AG20443 (cell line): ENCODE data around the gene B3GALT4.

ENCODE experiments used
- DNase-seq: peaks from one replicate; pipeline ENCODE4 v3.0.0; 2012; ENCODE audit warnings: low spot score, mixed read lengths

B3GALT4 gene

GRCh38 chr6:33292996-33293682 lies 16.2 kb downstream of the B3GALT4 start:
- no peak for DNase-seq

GRCh38 chr6:33294086-33294823 lies 17.3 kb downstream of the B3GALT4 start:
- no peak for DNase-seq

DNA sequence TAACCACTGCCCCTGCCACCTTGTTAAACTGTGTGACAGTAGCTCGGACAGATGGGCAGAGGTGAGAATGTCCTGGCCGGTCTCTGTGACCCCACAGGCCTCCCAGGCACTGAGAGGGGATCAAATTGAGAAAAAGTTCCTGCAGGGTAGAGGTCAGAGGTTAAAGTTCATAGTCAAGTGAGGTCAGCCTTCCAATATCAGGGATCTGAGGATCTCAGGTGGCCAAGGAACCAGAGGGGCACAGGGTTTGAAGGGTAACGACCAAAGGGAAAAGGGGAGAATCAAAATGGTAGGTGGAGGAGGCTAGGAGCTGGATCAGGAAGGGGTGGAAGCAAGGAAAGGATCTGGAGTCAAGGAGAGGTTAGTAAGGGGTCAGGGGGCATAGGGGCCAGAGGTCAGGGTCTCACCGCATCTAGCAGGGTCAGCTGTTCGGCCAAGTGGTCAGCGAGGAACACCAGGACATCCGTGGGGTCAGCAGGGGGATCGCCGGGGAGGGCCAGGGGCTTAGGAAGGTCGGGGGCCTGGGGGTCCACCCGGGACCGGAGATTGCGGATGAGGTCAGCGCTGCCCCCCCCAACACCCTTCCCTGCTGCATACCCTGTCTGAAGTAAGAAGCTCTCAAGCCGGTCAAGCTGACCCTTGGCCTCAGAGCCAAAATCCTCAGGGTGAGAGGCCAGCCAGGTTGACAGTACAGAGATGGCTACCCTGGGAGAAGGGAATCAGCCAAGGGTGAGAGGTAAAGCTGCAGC lies 18.9 kb downstream of the B3GALT4 start:
- DNase-seq, result no peak

- no peak for DNase-seq
Measured at GRCh38 chr6:33296797-33297405, 20.0 kb downstream of the B3GALT4 start.

- no peak for DNase-seq
Measured at GRCh38 chr6:33297406-33297955, 20.6 kb downstream of the B3GALT4 start.

DNA sequence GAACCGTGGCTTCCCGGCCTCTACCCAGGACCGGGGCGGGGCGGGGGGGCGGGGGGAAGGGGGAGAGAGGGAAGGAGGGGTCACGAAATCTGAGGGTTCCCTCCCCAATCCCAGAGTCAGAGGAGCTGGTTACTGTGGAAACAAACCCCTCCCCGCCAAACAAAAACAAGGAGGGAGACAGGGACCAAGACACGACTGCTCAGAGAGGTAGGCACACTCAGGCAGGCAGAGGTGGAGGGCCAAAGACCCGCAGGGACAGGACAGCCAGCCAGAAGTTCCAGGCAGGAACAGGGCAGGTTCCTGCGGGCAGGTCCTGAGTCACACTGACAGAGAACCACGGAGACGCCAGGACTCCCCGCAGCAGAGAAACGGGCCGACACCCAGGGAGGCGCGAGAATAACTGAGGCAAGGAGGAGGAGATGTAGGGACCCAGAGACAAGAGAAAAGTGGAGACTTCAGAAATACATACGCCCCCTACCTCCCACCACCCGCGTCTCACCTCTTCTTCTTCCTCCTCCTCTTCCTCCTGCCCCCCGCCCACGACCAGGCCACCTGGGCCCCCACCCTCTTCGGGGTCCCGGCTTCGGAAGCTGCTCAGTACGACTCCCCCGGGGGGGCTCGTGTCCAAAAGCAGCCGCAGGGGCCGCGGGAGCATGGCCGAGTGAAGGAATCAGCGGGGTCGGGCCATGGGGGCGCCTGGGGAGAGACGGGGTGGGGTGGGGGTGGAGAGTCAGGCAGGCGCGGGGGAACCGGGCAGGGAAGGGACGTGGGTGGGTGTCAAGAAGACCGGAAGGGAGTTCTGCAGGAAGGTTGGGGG lies 21.2 kb downstream of the B3GALT4 start:
- peak; percentile 92 for DNase-seq

DNA sequence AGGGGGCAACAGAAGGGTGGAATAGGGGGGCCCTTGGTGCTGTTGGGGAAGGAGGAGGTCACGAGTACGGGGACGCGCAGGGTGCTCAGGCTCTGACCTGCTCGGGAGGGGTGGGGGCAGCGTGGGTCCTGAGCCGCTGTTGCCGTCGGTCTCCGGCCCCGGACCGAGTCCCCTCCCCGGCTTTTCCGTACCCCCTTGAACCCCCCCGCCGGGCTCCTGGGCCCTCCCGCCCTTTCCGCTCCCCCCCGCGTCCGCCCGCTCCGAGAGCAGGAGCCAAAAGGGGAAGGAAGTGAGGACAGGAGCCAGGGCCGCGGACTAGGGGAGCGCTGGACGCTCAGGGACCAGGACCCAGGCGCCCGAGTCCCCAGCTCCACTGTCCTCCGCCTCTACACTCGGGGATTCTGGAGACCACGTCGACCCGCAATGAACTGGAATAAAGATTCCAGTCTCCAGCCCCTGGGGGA lies 21.9 kb downstream of the B3GALT4 start, which contains the start of gene RGL2:
TSS of gene RGL2 (minus strand) at position 170 of the 464 bp plus-strand sequence. CDS start 332 bp downstream, outside the sequence.
- DNase-seq, result peak; percentile 75

DNA sequence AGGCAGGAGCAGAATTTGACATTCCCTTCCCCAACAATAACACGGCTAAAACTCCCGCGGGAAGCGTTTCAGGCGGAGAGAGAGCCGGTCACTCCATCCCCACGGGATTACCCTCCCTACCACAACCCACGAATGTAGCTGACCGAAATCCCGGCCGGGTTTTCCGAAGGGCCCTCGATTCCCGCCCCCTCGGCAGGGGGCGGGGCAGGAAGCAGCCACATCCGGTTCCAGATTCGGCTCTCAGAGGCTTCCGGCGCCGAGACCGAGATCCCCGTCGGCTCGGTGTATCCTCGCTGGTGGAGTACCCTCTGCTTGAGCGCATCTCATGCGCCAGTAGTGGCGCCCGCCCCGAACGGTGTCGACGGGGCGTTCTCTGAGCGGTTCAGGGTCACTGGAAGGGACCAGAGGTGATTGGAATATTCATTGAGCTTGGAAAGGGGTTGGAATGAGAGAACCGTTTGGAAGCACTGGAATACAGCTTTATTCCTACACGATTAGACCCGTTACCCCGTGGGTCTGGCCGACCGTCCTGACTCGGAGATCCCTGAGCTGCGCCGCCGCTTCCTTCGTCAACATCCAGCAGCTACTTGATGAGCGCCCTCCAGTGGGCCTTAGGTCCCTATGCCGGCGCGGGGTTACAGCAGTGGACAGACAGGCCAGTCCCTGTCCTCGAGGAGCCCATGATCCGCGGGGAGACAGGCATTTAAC lies 22.5 kb downstream of the B3GALT4 start:
- DNase-seq, result peak; percentile 91

- DNase-seq, result no peak
Measured at GRCh38 chr6:33301877-33302276, 25.0 kb downstream of the B3GALT4 start.

GRCh38 chr6:33304216-33304615 lies 27.3 kb downstream of the B3GALT4 start:
- no peak for DNase-seq

- DNase-seq, result no peak
Measured at GRCh38 chr6:33305052-33305451, 28.1 kb downstream of the B3GALT4 start.

DNA sequence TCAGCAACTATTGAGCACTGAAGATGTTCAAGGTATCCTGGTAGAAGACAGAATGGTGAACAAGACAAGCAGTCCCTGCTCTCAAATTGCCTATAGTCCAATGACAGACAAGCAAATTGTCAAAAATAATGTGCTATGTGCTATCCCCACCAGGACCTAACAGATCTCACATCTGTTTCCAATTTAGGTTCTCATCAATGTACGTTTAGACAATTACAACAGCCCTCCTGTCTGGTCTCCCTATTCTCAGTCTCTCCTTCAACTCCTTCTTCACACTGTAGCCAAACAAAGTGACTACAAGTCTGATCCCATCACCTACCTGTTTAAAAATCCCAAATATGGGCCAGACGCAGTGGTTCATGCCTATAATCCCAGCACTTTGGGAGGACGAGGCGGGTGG lies 29.4 kb downstream of the B3GALT4 start:
- no peak for DNase-seq

GRCh38 chr6:33312361-33313104 lies 35.6 kb downstream of the B3GALT4 start:
- peak; percentile 63 for DNase-seq

DNA sequence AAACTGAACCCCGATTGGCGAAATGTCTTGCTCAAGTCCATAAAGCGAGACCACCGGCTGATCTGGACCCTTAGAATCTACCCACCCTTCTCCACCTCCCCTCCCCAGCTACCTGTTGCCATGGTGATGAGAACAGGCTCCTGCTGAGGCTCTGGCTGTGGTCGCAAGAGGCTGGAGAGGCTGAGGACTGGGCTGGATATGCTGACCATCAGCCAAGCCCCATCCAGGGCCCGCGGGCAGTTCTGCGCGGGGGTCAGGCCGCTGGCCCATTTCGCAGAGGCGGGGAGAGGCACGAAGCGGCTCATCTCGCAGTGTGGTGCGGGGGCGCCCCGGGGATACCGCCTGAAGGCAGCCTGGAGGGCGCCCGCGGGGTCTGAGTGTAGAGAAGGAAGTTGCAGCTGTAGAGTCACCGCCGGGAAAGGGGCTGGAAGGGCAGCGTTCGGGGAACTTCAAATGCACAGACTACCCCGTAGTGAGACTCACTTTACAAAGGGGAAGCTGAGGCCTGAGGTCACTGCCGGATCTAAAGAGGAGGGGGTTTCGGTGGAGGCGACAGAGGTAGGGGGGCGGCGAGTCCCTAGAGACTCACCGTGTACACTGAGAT lies 36.3 kb downstream of the B3GALT4 start:
- DNase-seq, result peak; percentile 49

DNA sequence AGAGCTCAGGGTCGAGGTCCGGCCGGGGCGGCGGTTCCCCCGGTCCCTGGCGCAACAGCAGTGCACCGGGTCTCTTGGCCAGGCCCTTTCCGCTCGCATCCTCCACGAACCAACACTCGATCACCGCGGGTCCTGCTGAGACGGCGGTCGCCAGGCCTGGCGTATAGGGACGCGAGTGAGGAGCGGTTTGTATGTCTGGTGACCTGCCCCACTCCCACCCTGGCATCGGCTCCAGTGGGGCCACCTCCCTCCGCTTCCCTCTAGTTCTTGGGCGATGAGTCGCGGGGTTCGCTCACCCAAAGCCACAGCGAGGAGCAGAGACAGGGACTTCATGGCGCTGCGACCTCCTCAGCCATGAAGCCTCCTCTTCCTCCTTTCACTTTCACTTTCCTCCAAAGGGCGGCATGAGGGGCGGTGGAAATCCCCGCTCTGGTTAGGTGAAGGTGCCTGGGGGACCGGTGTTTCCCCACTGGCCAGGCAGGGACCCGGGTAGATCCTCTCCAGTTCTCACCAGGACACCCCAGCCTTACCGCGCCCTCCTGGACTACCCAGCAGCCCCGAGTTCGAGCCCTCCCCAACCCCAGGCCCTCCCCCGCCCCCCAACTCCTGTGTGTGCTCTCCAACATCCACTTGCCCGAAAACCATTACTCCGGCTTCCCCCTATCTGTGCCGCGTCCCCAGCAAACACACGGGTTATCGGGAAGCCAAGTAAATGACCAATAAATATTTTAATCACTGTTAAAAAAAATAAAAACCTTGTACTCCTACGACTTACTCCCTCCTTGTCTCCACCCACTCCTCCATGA lies 37.0 kb downstream of the B3GALT4 start, which contains the start of gene TAPBP:
TSS of gene TAPBP (minus strand) at position 370 of the 806 bp plus-strand sequence. CDS start at position 333, 37 bp downstream.
- peak; percentile 62 for DNase-seq

GRCh38 chr6:33314515-33314942 lies 37.6 kb downstream of the B3GALT4 start:
- peak; percentile 59 for DNase-seq

DNA sequence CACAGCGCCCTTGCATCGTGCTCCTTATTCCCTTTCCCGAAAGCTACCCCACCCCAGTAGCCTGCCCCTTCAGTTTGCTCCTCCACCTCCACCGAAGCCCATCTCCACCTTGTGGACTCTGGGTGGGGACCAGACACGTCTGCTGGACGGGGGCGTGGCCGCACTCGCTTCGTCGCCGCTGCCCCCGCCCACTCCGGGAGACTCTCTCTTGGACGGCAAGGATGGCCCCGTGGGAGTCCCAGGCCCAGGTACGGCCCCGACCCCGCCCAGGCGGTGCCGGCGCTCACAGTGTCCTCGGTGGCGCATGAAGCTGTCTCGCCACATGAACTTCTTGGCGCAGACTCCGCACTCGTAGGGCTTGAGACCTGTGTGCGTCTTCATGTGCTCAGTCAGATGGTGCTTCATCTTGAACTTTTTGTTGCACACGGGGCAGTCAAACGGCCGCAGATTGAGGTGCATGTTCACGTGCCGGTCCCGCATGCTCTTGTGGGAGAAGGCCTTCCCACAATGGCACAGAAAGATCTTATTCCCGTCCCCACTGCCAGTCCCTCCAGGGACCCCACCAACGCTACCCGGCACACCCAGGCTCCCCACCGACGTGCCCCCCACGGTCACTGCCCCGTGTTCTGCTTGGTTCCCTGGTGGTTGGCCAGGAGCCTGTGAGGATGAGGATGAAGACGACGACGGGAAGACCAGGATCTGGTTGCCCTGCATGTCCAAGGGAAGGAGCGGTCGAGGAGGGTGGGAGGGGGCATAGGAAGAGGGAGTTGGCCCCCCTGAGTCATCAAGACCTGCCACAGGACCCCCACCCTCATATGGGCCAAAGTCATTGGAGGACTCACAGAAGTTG lies 38.2 kb downstream of the B3GALT4 start:
- DNase-seq, result peak; percentile 21
